SH-SY5Y (cell line): Measurements from ENCODE around the gene ANAPC15.
"Not testable (repeated sequence)": the region's sequence is repeated elsewhere in the genome, so short reads cannot be mapped to it uniquely, and the experiment has no call there.

ENCODE experiments used
- GATA2 ChIP-seq: IDR thresholded peaks from 2 replicates; pipeline ENCODE4 v1.6.1; 2011; ENCODE audit warnings: mild to moderate bottlenecking, low read depth, low read length
- GATA3 ChIP-seq: IDR thresholded peaks from 2 replicates; pipeline ENCODE4 v1.6.1; 2011; ENCODE audit warnings: low read depth, mild to moderate bottlenecking, low read length, moderate library complexity

ANAPC15 gene

GRCh38 chr11:72112143-72112977 is at the start of gene ANAPC15:
TSS of gene ANAPC15 (minus strand) at chr11:72112695. CDS start at chr11:72111276, 1,419 bp downstream.
- TF ChIP-seq GATA3 (no peak), GATA2 (no peak)

- no peak for TF ChIP-seq GATA2
- TF ChIP-seq GATA3: no peak
Observed at GRCh38 chr11:72160319-72160718, 47.8 kb upstream of the ANAPC15 start.

GRCh38 chr11:72157131-72157530 is 44.6 kb upstream of the ANAPC15 start:
- TF ChIP-seq GATA3 (no peak), GATA2 (no peak)

GRCh38 chr11:72155751-72156150 is 43.3 kb upstream of the ANAPC15 start:
- TF ChIP-seq GATA3 (no peak), GATA2 (no peak)

DNA sequence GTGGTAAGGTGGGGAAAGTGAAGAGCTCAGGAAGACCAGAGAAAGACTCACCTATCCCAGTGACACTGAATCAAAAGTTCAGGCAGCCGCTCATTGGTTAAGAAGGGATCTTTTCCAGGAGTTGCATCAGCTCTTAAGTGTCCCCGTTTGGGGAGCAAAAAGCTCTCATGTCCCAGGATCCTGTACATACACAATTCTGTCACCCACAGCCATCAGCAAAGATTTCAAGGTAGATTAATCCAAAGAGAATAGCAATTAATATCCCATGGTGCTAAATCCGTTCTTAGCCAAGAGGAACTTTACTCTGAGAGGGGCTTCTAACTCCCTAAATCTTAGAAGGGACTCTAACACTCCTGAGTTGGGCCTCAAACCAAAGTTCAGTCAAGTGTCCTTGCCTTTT is 42.3 kb upstream of the ANAPC15 start:
- TF ChIP-seq GATA3: no peak
- no peak for TF ChIP-seq GATA2

GRCh38 chr11:72150882-72151281 is 38.4 kb upstream of the ANAPC15 start:
- no peak for TF ChIP-seq GATA2
- no peak for TF ChIP-seq GATA3

DNA sequence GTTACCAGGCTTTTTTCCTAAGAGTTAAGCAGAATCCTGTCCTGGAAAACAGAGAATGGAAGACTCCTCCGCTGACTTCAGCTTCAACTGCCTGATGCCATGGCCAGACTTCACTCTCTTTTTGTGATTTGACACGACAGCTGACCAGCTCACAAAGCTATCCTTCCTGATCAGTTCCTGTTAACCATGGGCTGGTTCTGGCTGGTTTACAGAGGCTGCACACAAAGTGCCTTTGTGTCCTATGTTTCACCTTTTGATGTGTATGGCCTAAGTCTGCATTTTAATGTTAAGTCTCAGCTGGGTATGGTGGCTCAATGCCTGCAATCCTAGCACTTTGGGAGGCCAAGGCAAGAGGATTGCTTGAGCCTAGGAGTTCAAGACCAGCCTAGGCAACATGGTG is 34.1 kb upstream of the ANAPC15 start:
- no peak for TF ChIP-seq GATA2
- no peak for TF ChIP-seq GATA3

DNA sequence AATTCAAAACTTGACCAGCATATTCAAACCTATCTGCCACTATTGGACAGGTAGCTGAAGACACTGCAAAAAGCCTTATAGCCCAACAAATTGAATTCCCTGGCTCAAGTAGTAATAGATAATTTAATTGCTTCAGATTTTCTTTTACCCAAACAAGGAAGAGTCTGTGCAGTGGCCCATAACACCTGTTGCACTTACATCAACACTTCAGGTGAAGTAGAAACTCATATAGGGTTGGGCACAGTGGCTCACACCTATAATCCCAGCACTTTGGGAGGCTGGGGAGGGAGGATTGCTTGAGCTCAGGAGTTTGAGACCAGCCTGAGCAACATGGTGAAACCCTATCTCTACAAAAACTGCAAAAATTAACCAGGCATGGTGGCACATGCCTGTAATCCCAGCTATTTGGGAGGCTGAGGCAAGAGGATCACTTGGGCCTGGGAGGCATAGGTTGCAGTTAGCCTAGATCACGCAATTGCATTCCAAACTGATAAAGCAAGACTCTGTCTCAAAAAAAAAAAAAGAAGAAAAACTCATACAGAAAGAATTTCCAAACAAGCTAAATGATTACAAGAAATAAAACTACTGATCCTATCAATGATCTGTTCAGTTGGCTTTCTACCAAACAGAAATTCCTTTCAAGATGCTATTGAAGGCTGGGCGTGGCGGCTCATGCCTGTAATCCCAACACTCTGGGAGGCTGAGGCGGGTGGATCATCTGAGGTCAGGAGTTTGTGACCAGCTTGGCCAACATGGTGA is 32.5 kb upstream of the ANAPC15 start:
- TF ChIP-seq GATA2 (no peak), GATA3 (no peak)

DNA sequence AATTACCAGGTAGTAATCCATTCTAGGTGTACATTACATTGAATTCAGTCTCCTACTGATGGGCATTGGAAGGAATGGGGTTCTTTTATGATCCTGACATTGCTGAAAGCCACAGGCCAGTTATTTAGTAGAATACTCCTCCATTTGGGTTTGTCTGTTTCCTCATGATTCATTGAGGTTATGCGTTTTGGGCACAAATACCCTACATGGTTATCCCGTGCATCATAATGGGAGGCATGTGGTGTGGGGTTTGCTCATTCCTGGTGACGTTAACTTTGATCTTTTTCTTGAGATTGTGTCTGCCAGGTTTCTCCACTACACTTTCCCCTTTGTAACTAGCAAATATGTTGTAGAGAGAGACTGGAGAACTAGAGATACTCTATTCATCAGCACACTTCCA is 28.6 kb upstream of the ANAPC15 start:
- TF ChIP-seq GATA2 (no peak), GATA3 (no peak)

DNA sequence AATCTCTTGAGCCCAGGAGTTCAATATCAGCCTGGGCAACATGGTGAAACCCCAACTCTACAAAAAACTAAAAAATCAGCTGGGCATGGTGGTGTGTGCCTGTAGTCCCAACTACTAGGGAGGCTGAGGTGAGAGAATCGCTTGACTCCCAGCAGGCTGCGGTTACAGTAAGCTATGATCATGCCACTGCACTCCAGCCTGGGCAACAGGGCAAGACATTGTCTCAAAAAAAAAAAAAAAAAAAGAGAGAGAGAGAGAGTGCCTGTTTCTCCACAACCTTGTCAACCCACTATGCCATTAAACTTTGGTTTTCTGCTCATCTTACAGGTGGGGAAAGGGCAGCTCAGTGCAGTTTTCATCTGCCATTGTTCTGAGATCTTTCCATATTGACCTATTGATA is 28.2 kb upstream of the ANAPC15 start:
- TF ChIP-seq GATA3 (no peak), GATA2 (no peak)

DNA sequence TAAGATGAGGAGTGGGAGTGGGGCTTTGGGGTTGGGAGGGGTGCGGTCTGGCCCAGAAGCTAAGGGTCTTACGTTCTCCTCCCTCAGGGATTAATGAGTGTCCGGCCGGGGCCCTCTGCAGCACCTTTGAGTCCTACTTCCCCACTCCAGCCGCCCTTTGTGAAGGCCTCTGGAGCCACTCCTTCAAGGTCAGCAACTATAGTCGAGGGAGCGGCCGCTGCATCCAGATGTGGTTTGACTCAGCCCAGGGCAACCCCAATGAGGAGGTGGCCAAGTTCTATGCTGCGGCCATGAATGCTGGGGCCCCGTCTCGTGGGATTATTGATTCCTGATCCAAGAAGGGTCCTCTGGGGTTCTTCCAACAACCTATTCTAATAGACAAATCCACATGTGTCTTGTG is 27.0 kb upstream of the ANAPC15 start:
- TF ChIP-seq GATA2: no peak
- TF ChIP-seq GATA3: no peak

GRCh38 chr11:72138821-72139390 is 26.4 kb upstream of the ANAPC15 start:
- TF ChIP-seq GATA2: no peak
- TF ChIP-seq GATA3: no peak

DNA sequence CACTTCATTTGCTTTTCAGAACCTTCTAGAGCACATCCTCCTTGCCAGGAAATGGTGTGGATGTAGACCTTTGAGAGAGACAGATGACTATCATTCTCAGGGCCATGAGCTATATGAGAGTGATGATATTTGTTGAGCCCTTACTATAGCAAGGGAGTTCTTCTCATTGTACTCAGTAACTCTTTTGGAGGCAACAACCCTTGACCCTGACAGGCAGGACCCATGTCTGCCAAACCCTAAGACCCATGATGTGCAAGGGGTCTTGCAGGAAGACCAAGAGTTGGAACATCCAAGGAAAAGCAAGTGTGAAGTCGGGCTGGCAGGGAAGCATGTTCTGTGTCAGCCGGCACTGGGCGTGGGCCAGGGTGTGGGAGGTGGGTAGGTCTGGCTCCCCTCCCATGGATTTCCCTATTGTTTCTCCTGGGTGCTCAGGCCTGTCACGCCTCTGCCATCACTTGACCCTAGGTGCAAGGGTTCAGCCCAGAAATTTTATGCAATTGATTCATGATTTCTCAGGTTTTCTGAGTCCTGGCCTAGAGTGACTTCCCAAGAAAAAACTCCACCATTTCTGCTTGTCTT is 24.3 kb upstream of the ANAPC15 start:
- no peak for TF ChIP-seq GATA3
- no peak for TF ChIP-seq GATA2

- no peak for TF ChIP-seq GATA2
- TF ChIP-seq GATA3: no peak
Observed at GRCh38 chr11:72135891-72136683, 23.6 kb upstream of the ANAPC15 start.

GRCh38 chr11:72135473-72135872 is 23.0 kb upstream of the ANAPC15 start, which contains the start of gene FOLR3:
TSS of gene FOLR3 (plus strand) at chr11:72135725. CDS start at chr11:72135953, 228 bp downstream.
- not testable (repeated sequence) for TF ChIP-seq GATA3, GATA2

- no peak for TF ChIP-seq GATA3
- no peak for TF ChIP-seq GATA2
Observed at GRCh38 chr11:72132646-72133045, 20.2 kb upstream of the ANAPC15 start.
